Measurements from ENCODE around the gene CXorf49B.
"Not testable (repeated sequence)": the region's sequence is repeated elsewhere in the genome, so short reads cannot be mapped to it uniquely, and the experiment has no call there.

Gene CXorf49B

DNA sequence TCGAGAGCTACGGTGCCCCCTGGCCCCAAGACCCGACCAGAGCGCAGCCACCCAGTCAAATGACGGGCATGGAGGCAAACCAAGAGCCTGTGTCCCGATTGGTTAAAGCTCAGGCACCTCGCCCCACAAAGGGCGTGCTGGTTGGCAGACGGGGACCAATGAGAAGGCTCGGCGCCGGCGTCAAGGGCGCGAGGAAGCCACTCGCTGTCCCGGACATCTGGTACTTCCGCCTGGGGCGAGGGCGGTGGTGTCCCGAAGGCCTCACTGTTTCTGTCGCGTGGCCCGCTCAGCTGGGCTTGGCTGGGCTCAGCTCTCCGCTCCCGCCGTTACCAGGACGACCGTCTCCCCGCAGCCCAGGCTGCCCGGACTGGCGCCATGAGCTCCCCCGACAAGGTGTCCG lies at the start of gene CXorf49B:
CXorf49B (plus strand) TSS at position 301 of the 400 bp plus-strand sequence; CDS start at position 376, 75 bp downstream.
- not testable (repeated sequence) for H3K9me3 ChIP-seq (ENCODE audit: control insufficient read depth, low read length); H3K4me3 ChIP-seq (ENCODE audit: low read length); H3K9ac ChIP-seq (ENCODE audit: low read length); H3K36me3 ChIP-seq (ENCODE audit: control insufficient read depth, insufficient read depth, low read length); H3K27me3 ChIP-seq (ENCODE audit: control insufficient read depth, insufficient read depth, low read length); H3K4me1 ChIP-seq (ENCODE audit: control insufficient read depth, insufficient read depth, low read length)

DNA sequence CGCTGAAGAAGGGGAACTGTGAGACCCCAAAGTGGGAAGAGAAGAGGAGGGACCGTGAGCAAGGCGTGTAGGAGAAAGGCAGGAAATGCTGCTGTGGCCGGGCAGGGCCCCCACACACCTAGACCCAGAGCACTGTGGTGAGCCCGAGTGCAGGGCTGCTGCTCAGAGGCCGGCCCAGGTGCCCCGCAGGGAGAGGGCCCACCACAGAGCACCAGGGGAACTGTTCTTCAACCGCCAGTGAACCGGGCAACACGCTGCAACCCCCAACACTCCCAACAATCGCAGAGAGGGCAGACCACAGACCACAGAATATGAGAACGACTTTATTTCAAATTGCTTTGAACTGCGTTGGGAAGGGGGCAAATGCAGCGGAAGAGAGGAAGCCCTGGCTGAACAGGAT lies 49.1 kb upstream of the CXorf49B start:
- H3K36me3 ChIP-seq (ENCODE audit: control insufficient read depth, insufficient read depth, low read length); H3K27me3 ChIP-seq (ENCODE audit: control insufficient read depth, insufficient read depth, low read length); H3K4me1 ChIP-seq (ENCODE audit: control insufficient read depth, insufficient read depth, low read length); H3K4me3 ChIP-seq (ENCODE audit: low read length); H3K9me3 ChIP-seq (ENCODE audit: control insufficient read depth, low read length); H3K9ac ChIP-seq (ENCODE audit: low read length): not testable (repeated sequence)

DNA sequence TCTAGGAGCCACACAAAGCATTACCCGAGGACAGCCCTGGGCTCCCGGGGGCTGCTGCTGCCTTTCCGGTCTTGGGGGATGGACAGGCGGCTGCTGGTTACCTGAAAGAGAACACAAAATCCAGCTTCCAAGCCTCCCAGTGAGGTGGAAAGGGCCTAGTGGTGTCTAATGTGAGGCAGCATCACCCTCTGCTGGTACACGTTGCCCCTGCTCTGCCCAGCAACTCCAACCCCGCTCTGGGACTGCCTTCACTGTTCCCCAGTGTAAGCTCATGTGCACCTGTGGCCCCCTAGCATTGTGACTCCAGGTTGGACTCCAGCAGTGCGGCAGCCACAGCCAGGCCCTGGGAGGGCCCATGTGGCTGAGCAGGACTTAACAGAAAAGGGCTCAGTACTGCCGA lies 47.6 kb upstream of the CXorf49B start:
- H3K4me3 ChIP-seq (ENCODE audit: low read length); H3K36me3 ChIP-seq (ENCODE audit: control insufficient read depth, insufficient read depth, low read length); H3K4me1 ChIP-seq (ENCODE audit: control insufficient read depth, insufficient read depth, low read length); H3K9me3 ChIP-seq (ENCODE audit: control insufficient read depth, low read length); H3K9ac ChIP-seq (ENCODE audit: low read length); H3K27me3 ChIP-seq (ENCODE audit: control insufficient read depth, insufficient read depth, low read length): not testable (repeated sequence)

DNA sequence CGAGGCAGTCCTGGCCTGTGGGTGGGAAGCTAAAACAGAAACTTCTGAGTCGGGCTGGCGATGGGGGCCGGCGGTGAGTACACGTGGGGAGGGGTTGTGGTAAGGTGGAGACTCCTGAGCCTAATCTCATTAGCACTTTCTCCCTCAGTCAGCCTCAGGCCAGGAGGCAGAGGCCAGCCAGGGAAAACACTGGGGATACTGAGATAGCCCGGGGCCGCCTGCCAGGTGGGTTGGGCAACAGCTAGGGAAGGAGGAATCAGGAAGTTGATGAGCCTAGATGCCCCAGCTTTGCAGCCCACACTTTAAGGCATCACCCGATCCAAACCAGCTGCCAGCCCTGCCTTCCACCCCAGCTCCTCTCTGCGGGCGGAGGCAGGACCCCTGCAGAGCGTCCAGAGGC lies 46.8 kb upstream of the CXorf49B start:
- H3K4me1 ChIP-seq (ENCODE audit: control insufficient read depth, insufficient read depth, low read length); H3K4me3 ChIP-seq (ENCODE audit: low read length); H3K9ac ChIP-seq (ENCODE audit: low read length); H3K36me3 ChIP-seq (ENCODE audit: control insufficient read depth, insufficient read depth, low read length); H3K27me3 ChIP-seq (ENCODE audit: control insufficient read depth, insufficient read depth, low read length); H3K9me3 ChIP-seq (ENCODE audit: control insufficient read depth, low read length): not testable (repeated sequence)

DNA sequence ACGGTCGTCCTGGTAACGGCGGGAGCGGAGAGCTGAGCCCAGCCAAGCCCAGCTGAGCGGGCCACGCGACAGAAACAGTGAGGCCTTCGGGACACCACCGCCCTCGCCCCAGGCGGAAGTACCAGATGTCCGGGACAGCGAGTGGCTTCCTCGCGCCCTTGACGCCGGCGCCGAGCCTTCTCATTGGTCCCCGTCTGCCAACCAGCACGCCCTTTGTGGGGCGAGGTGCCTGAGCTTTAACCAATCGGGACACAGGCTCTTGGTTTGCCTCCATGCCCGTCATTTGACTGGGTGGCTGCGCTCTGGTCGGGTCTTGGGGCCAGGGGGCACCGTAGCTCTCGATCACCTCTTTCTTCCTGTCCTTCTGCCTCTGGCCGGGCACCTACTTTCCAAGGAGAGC lies 45.0 kb upstream of the CXorf49B start, which contains the start of gene CXorf49:
CXorf49 (minus strand) TSS at position 101 of the 400 bp plus-strand sequence. CDS start 134 bp downstream, outside the sequence.
- not testable (repeated sequence) for H3K4me3 ChIP-seq (ENCODE audit: low read length); H3K27me3 ChIP-seq (ENCODE audit: control insufficient read depth, insufficient read depth, low read length); H3K9me3 ChIP-seq (ENCODE audit: control insufficient read depth, low read length); H3K9ac ChIP-seq (ENCODE audit: low read length); H3K4me1 ChIP-seq (ENCODE audit: control insufficient read depth, insufficient read depth, low read length); H3K36me3 ChIP-seq (ENCODE audit: control insufficient read depth, insufficient read depth, low read length)

DNA sequence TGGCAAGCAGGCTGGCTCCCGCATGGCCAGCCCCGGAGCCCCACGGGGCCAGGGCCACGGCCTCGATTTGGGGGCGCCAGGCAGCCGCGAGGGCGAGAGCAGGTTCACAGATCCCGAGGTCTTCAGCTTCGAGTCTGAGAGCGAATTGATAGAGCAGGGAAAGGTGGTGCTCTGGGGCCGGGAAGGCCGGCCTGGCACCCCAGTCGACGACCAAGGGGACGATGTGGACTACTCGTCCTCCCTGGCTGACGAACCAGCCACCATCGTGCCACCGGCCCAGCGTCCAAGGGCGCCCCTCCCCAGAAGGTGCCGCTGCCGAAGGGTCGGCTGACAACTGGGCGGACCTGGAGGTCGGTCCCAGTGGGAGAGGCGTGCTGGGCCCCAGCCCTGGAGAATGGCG lies 44.0 kb upstream of the CXorf49B start:
- H3K27me3 ChIP-seq (ENCODE audit: control insufficient read depth, insufficient read depth, low read length); H3K4me1 ChIP-seq (ENCODE audit: control insufficient read depth, insufficient read depth, low read length); H3K36me3 ChIP-seq (ENCODE audit: control insufficient read depth, insufficient read depth, low read length); H3K9me3 ChIP-seq (ENCODE audit: control insufficient read depth, low read length); H3K4me3 ChIP-seq (ENCODE audit: low read length); H3K9ac ChIP-seq (ENCODE audit: low read length): not testable (repeated sequence)

DNA sequence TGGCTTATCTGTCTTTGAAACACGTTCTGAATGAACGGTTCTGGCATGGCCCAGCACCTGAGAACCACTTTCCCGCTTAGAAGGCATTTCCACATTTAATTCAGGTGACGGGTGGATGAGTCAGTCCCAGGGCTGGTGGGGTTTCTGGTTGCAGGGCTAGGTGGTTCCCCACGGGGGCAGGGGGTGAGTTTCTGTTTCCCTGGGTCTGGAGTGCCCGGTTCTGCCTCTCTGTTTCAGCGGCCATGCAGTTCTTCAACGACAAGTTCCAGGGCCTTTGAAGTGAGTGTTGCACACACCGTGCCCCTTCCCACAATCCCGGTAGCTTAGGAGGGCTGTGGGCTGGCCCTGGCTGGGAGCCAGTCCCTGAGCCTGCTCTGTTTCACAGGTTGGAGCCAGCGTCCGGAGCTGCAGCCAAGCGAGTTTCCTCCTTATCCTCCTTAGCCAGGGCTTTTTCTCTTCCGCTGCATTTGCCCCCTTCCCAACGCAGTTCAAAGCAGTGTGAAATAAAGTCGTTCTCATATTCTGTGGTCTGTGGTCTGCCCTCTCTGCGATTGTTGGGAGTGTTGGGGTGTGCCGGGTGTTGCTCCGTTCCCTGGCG lies 42.8 kb upstream of the CXorf49B start:
- not testable (repeated sequence) for H3K27me3 ChIP-seq (ENCODE audit: control insufficient read depth, insufficient read depth, low read length); H3K36me3 ChIP-seq (ENCODE audit: control insufficient read depth, insufficient read depth, low read length); H3K4me3 ChIP-seq (ENCODE audit: low read length); H3K9me3 ChIP-seq (ENCODE audit: control insufficient read depth, low read length); H3K4me1 ChIP-seq (ENCODE audit: control insufficient read depth, insufficient read depth, low read length); H3K9ac ChIP-seq (ENCODE audit: low read length)

DNA sequence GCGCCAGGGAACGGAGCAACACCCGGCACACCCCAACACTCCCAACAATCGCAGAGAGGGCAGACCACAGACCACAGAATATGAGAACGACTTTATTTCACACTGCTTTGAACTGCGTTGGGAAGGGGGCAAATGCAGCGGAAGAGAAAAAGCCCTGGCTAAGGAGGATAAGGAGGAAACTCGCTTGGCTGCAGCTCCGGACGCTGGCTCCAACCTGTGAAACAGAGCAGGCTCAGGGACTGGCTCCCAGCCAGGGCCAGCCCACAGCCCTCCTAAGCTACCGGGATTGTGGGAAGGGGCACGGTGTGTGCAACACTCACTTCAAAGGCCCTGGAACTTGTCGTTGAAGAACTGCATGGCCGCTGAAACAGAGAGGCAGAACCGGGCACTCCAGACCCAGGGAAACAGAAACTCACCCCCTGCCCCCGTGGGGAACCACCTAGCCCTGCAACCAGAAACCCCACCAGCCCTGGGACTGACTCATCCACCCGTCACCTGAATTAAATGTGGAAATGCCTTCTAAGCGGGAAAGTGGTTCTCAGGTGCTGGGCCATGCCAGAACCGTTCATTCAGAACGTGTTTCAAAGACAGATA lies 2.4 kb upstream of the CXorf49B start:
- H3K9me3 ChIP-seq (ENCODE audit: control insufficient read depth, low read length) = not testable (repeated sequence)

DNA sequence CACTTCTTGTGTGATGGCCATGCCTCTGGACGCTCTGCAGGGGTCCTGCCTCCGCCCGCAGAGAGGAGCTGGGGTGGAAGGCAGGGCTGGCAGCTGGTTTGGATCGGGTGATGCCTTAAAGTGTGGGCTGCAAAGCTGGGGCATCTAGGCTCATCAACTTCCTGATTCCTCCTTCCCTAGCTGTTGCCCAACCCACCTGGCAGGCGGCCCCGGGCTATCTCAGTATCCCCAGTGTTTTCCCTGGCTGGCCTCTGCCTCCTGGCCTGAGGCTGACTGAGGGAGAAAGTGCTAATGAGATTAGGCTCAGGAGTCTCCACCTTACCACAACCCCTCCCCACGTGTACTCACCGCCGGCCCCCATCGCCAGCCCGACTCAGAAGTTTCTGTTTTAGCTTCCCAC lies 1.7 kb downstream of the CXorf49B start:
- not testable (repeated sequence) for H3K4me3 ChIP-seq (ENCODE audit: low read length); H3K36me3 ChIP-seq (ENCODE audit: control insufficient read depth, insufficient read depth, low read length); H3K4me1 ChIP-seq (ENCODE audit: control insufficient read depth, insufficient read depth, low read length); H3K9ac ChIP-seq (ENCODE audit: low read length); H3K27me3 ChIP-seq (ENCODE audit: control insufficient read depth, insufficient read depth, low read length); H3K9me3 ChIP-seq (ENCODE audit: control insufficient read depth, low read length)

More for the DNA sequence above, 2.4 kb upstream of the CXorf49B start:
- not testable (repeated sequence) for H3K9ac ChIP-seq (ENCODE audit: low read length); H3K4me3 ChIP-seq (ENCODE audit: low read length); H3K36me3 ChIP-seq (ENCODE audit: control insufficient read depth, insufficient read depth, low read length); H3K4me1 ChIP-seq (ENCODE audit: control insufficient read depth, insufficient read depth, low read length); H3K27me3 ChIP-seq (ENCODE audit: control insufficient read depth, insufficient read depth, low read length)

DNA sequence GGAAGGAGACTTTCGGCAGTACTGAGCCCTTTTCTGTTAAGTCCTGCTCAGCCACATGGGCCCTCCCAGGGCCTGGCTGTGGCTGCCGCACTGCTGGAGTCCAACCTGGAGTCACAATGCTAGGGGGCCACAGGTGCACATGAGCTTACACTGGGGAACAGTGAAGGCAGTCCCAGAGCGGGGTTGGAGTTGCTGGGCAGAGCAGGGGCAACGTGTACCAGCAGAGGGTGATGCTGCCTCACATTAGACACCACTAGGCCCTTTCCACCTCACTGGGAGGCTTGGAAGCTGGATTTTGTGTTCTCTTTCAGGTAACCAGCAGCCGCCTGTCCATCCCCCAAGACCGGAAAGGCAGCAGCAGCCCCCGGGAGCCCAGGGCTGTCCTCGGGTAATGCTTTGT lies 2.5 kb downstream of the CXorf49B start:
- H3K4me3 ChIP-seq (ENCODE audit: low read length); H3K9ac ChIP-seq (ENCODE audit: low read length); H3K4me1 ChIP-seq (ENCODE audit: control insufficient read depth, insufficient read depth, low read length); H3K27me3 ChIP-seq (ENCODE audit: control insufficient read depth, insufficient read depth, low read length); H3K36me3 ChIP-seq (ENCODE audit: control insufficient read depth, insufficient read depth, low read length); H3K9me3 ChIP-seq (ENCODE audit: control insufficient read depth, low read length): not testable (repeated sequence)

DNA sequence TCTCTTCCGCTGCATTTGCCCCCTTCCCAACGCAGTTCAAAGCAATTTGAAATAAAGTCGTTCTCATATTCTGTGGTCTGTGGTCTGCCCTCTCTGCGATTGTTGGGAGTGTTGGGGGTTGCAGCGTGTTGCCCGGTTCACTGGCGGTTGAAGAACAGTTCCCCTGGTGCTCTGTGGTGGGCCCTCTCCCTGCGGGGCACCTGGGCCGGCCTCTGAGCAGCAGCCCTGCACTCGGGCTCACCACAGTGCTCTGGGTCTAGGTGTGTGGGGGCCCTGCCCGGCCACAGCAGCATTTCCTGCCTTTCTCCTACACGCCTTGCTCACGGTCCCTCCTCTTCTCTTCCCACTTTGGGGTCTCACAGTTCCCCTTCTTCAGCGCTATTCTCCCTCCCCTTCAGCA lies 4.0 kb downstream of the CXorf49B start:
- H3K36me3 ChIP-seq (ENCODE audit: control insufficient read depth, insufficient read depth, low read length); H3K9me3 ChIP-seq (ENCODE audit: control insufficient read depth, low read length); H3K9ac ChIP-seq (ENCODE audit: low read length); H3K4me1 ChIP-seq (ENCODE audit: control insufficient read depth, insufficient read depth, low read length); H3K27me3 ChIP-seq (ENCODE audit: control insufficient read depth, insufficient read depth, low read length); H3K4me3 ChIP-seq (ENCODE audit: low read length): not testable (repeated sequence)

DNA sequence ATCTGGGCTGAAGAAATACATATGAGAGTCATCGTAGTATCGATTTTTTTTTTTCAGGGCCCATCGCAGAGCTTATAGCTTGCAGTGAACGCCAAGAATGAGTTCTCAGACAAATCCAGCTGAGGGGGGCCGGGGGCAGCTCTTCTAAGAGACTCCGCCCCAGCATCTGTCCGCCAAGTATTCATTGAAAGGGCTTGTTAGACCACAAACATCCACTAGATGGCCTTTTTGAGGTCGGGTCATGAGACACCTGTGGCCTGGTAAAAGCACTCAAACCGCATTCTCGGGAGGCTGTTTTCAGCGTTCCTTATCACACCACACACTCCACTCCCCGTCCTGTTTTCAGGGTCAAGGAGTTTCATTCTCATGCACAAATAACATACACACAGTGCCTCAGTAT lies 15.2 kb downstream of the CXorf49B start:
- not testable (repeated sequence) for H3K27me3 ChIP-seq (ENCODE audit: control insufficient read depth, insufficient read depth, low read length); H3K9ac ChIP-seq (ENCODE audit: low read length); H3K4me1 ChIP-seq (ENCODE audit: control insufficient read depth, insufficient read depth, low read length); H3K9me3 ChIP-seq (ENCODE audit: control insufficient read depth, low read length); H3K4me3 ChIP-seq (ENCODE audit: low read length); H3K36me3 ChIP-seq (ENCODE audit: control insufficient read depth, insufficient read depth, low read length)
